HepG2 (cell line): ENCODE results near the gene ZNF638. TPM values are rescaled to one million over a fixed set of nuclear protein-coding genes. Genes with fewer than 3 reads are reported as not detected.

Source experiments
- ATAC-seq: fragments of 200-7000 bp; cut with Tn5 transposase; 3 replicates; pipeline ENCODE4 v1.9.1; 2020; ENCODE audit warnings: mild to moderate bottlenecking, moderate library complexity
- BruUV-seq: library from RNA; stranded (reverse); fragments of 400-500 nt; replicated peaks from 2 replicates; lab custom pipeline; 2021; lab: Mats Ljungman, UMichigan
- CTCF ChIA-PET: fragments of 300-600 bp; formaldehyde crosslinking; extraction: SDS; loops from one replicate; lab custom pipeline; 2021; ENCODE audit warnings: low total read pairs, inconsistent platforms, low intra/inter-chr PET ratio; lab: Yijun Ruan, JAX
- POLR2A ChIA-PET: fragments of 350-600 bp; sonication (Branson Sonifier 250); formaldehyde crosslinking; loops from one replicate; lab custom pipeline; 2020; ENCODE audit warnings: antibody characterized with exemption, inconsistent platforms; lab: Yijun Ruan, JAX
- DNase-seq: peaks from one replicate; pipeline ENCODE4 v3.0.0-alpha.2; 2015; ENCODE audit warnings: low spot score
- FAIRE-seq: peaks from 3 replicates; lab custom pipeline; 2011; peaks lifted over from hg19 to GRCh38; lab: Jason Lieb, UNC
- H2AFZ ChIP-seq: one replicate; pipeline ENCODE4 v1.6.1; 2011; ENCODE audit warnings: low read length, inconsistent platforms
- H3K27ac ChIP-seq: fragments of 300-600 bp; 3 replicates; pipeline ENCODE4 v1.8.0; 2011; ENCODE audit warnings: mixed run types, mild to moderate bottlenecking, mixed read lengths, low read length, inconsistent platforms; ENCODE audit not compliant: insufficient read depth; ENCODE audit errors: extremely low read length
- H3K27me3 ChIP-seq, 2 experiments: fragments of 200-600 bp in 1 of 2; 2 replicates in 1 of 2; 3 replicates in 1 of 2; pipeline versions ENCODE4 v1.6.0 to v1.8.0; 2011; ENCODE audit warnings: low read length in 2 of 2, mild to moderate bottlenecking in 2 of 2, moderate library complexity in 2 of 2, inconsistent platforms in 1 of 2; ENCODE audit not compliant: insufficient read depth in 2 of 2, control insufficient read depth in 1 of 2
- H3K36me3 ChIP-seq, 2 experiments: fragments of 200-600 bp in 1 of 2; replicated peaks in 1 of 2; 2 replicates in 1 of 2; 3 replicates in 1 of 2; pipeline versions ENCODE4 v1.5.1 to v1.8.0; 2011; ENCODE audit warnings: low read length in 2 of 2, inconsistent platforms in 1 of 2; ENCODE audit not compliant: insufficient read depth in 2 of 2, control insufficient read depth in 1 of 2
- H3K4me1 ChIP-seq: 2 replicates; pipeline ENCODE4 v1.5.1; 2012; ENCODE audit warnings: low read length, inconsistent platforms; ENCODE audit not compliant: insufficient read depth
- H3K4me2 ChIP-seq: 2 replicates; pipeline ENCODE4 v1.6.0; 2011; ENCODE audit warnings: low read depth, low read length, inconsistent platforms
- H3K4me3 ChIP-seq, 3 experiments: fragments of 200-600 bp in 1 of 3; sonication (generic), shearing (Covaris generic) in 1 of 3; replicated peaks in 1 of 3; 2 replicates each; pipeline ENCODE4 v1.5.1; 2011 to 2016; ENCODE audit warnings: low read length in 3 of 3, inconsistent platforms in 2 of 3, low read depth in 2 of 3, mild to moderate bottlenecking in 2 of 3, control low read depth in 1 of 3, mixed read lengths in 1 of 3; ENCODE audit not compliant: insufficient read depth in 1 of 3
- H3K79me2 ChIP-seq: one replicate; pipeline ENCODE4 v1.6.1; 2011; ENCODE audit warnings: low read length, inconsistent platforms; ENCODE audit not compliant: insufficient read depth
- H3K9ac ChIP-seq: 2 replicates; pipeline ENCODE4 v1.6.0; 2011; ENCODE audit warnings: mild to moderate bottlenecking, low read depth, low read length, inconsistent platforms; ENCODE audit not compliant: insufficient read depth
- H3K9me3 ChIP-seq: 2 replicates; pipeline ENCODE4 v1.5.1; 2012; ENCODE audit warnings: mild to moderate bottlenecking, low read length
- H4K20me1 ChIP-seq: 2 replicates; pipeline ENCODE4 v1.6.0; 2011; ENCODE audit warnings: inconsistent platforms, mild to moderate bottlenecking, low read length, moderate library complexity; ENCODE audit not compliant: insufficient read depth
- CENPT ChIP-seq: sonication (generic); formaldehyde crosslinking; IDR thresholded peaks from 2 replicates; pipeline ENCODE4 v1.8.0; 2022; ENCODE audit warnings: low read depth, mild to moderate bottlenecking, moderate library complexity, missing genetic modification reagents
- FLYWCH1 ChIP-seq: sonication (generic); formaldehyde crosslinking; IDR thresholded peaks from 2 replicates; pipeline ENCODE4 v1.8.1; 2023; ENCODE audit warnings: mild to moderate bottlenecking, missing genetic modification reagents
- POLR2A ChIP-seq, 2 experiments: IDR thresholded peaks; 2 replicates each; pipeline ENCODE4 v1.6.1; 2011; ENCODE audit warnings: low read depth in 2 of 2, low read length in 2 of 2, mild to moderate bottlenecking in 1 of 2, moderate library complexity in 1 of 2; ENCODE audit not compliant: insufficient read depth in 1 of 2
- ZBTB21 ChIP-seq: sonication (generic); formaldehyde crosslinking; IDR thresholded peaks from 2 replicates; pipeline ENCODE4 v1.4.0; 2020; ENCODE audit warnings: missing genetic modification reagents
- ZNF709 ChIP-seq: sonication (generic); formaldehyde crosslinking; IDR thresholded peaks from 2 replicates; pipeline ENCODE4 v1.5.0; 2020; ENCODE audit warnings: mild to moderate bottlenecking, missing genetic modification reagents
- WGBS: methylation state at CpG from one replicate; pipeline ENCODE4 v1.1.6; 2017; ENCODE audit warnings: low lambda C conversion rate; 5-methylcytosine and 5-hydroxymethylcytosine counted together
- in situ Hi-C: cut with HindIII; loops from 2 replicates; pipeline ENCODE4 v1.10.0; 2017; ENCODE audit warnings: low pct_unique_long_range_greater_than_20kb; ENCODE audit not compliant: extremely low pct_ligation_motif_present
- intact Hi-C: fragments of 100-400 bp; cut with micrococcal nuclease; formaldehyde crosslinking; loops from one replicate; pipeline ENCODE4 v1.10.0; 2022; ENCODE audit not compliant: unreplicated experiment
- polyA plus RNA-seq, 8 experiments: library from polyadenylated mRNA; depleted of rRNA in 3 of 8; stranded (reverse) in 7 of 8; unstranded in 1 of 8; fragments of >200 nt; fragmentation: Illumina TruSeq in 4 of 8; extraction: Trizol in 4 of 8; gene quantifications; 2 replicates each; pipeline versions ENCODE4 v1.2.1 to v1.2.3, GENCODE V29; 2011 to 2016; ENCODE audit warnings: low read depth in 4 of 8, missing spikeins in 1 of 8, mixed read lengths in 1 of 8; ENCODE audit not compliant: insufficient read depth in 1 of 8
- total RNA-seq, 5 experiments: library from RNA; depleted of rRNA; stranded (reverse); fragments of >200 nt; fragmentation: Illumina TruSeq; extraction: Trizol; gene quantifications; 2 replicates each; pipeline ENCODE4 v1.2.3, GENCODE V29; 2016; ENCODE audit warnings: low read depth in 1 of 5
- TF ChIP-seq, protein P1 (sequence below): sonication (generic); formaldehyde crosslinking; IDR thresholded peaks from 2 replicates; pipeline ENCODE4 v1.5.0; 2020; ENCODE audit warnings: mild to moderate bottlenecking, missing genetic modification reagents, moderate library complexity

Gene ZNF638
- total and polyA plus RNA-seq, 2 of the 13 experiments (the other 11 are each of a cell fraction or from before 2014, with no cell fraction given) = 92.7 to 144 TPM

GRCh38 chr2:71455011-71455740 lies 123.6 kb downstream of the ZNF638 start:
- ChIA-PET CTCF (no interaction called here), POLR2A (interaction anchor here (1.5 kb wide), 1 partner anchor 123 kb away, joined by 8 read pairs; the partner anchor contains the start of gene ZNF638)
- in situ Hi-C loops = no loop called here
- DNase-seq (no peak), ATAC-seq (peak; percentile 29), FAIRE-seq (no peak)
- no peaks in the 10 kb centered on the region for H3K9me3 ChIP-seq
- H4K20me1 ChIP-seq = no peaks in the 10 kb centered on the region
- no peak overlapping the region for H2AFZ ChIP-seq
- peaks cover 33% of the 10 kb centered on the region for H3K4me1 ChIP-seq
- peaks cover 2 to 9% of the 10 kb centered on the region in 2 experiments; a peak in 3 of 5 replicates for H3K27me3 ChIP-seq
- peak overlapping the region; percentile 71 for H3K4me2 ChIP-seq
- intact Hi-C loops = loop anchor here (5.0 kb wide), 1 partner anchor 57 kb away; no protein-coding TSS in a partner anchor
- no peak overlapping the region for H3K9ac ChIP-seq
- H3K27ac ChIP-seq = no peak overlapping the region
- no peak overlapping the region for H3K4me3 ChIP-seq
- TF ChIP-seq FLYWCH1 (no peak), CENPT (CRISPR knock-in tag) (no peak), POLR2A (IDR thresholded peaks at IDR 0.05; ENCODE audit: insufficient read depth in 1 of 2, low read depth in 2 of 2, low read length in 2 of 2) (no peak), ZNF709 (CRISPR knock-in tag) (0 out of 2 replicates have a peak, but pooled peaks have one; percentile 28), ZBTB21 (CRISPR knock-in tag) (no peak)
- TF ChIP-seq, protein P1, sequence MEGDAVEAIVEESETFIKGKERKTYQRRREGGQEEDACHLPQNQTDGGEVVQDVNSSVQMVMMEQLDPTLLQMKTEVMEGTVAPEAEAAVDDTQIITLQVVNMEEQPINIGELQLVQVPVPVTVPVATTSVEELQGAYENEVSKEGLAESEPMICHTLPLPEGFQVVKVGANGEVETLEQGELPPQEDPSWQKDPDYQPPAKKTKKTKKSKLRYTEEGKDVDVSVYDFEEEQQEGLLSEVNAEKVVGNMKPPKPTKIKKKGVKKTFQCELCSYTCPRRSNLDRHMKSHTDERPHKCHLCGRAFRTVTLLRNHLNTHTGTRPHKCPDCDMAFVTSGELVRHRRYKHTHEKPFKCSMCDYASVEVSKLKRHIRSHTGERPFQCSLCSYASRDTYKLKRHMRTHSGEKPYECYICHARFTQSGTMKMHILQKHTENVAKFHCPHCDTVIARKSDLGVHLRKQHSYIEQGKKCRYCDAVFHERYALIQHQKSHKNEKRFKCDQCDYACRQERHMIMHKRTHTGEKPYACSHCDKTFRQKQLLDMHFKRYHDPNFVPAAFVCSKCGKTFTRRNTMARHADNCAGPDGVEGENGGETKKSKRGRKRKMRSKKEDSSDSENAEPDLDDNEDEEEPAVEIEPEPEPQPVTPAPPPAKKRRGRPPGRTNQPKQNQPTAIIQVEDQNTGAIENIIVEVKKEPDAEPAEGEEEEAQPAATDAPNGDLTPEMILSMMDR (CRISPR knock-in tag) = peak; percentile 26; the same call in 1 of the 2 replicates
- H3K79me2 ChIP-seq = no peaks in the 10 kb centered on the region
- WGBS = 29% methylated on average over 8 of the region's 8 CpGs
- no TSS peak for BruUV-seq
- no peaks in the 10 kb centered on the region for H3K36me3 ChIP-seq
